ENCODE results near the gene GARIN6. TPM values are rescaled to one million over a fixed set of nuclear protein-coding genes. Genes with fewer than 3 reads are reported as not detected.

Gene GARIN6
- total RNA-seq, 4 donors from 2014 or later, result not detected

DNA sequence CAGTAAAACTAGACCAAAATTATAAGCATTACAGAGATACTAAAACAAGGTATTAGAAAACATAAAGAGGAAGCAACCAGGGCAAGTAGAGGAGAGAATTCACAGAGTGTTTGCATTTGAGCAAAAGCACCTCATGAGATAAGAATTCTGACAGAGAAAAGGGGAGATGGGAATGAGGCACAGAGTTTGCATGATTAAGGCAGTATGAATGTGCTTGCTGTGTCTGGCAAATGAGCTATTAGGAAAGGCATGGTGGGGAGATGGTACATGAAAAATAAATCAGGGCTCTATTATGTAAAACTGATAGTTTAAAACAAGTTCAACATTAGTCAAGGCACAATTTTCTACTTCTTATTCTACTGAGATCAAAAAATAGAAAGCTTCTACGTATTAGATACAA, 23.1 kb downstream of the GARIN6 start:
- Histone ChIP-seq H3K4me1 (no peaks in the 10 kb centered on the region), H3K27me3 (no peaks in the 10 kb centered on the region), H3K4me3 (no peak overlapping the region), H3K9me3 (peaks cover 0 to 5% (median 0%) of the 10 kb centered on the region in 3 donors), H3K36me3 (no peaks in the 10 kb centered on the region), H3K27ac (no peak overlapping the region)
- WGBS, 2 donors (ENCODE audit: low coverage in 1 of 2), result 62 to 73% methylated on average over 1 of the region's 1 CpG
- no peak for ATAC-seq
- TF ChIP-seq POLR2A (IDR thresholded peaks at IDR 0.05), result no peak
- no peak for TF ChIP-seq EP300 (IDR thresholded peaks at IDR 0.05)
- TF ChIP-seq POLR2AphosphoS5 (IDR thresholded peaks at IDR 0.05), result no peak
- TF ChIP-seq, protein P1, sequence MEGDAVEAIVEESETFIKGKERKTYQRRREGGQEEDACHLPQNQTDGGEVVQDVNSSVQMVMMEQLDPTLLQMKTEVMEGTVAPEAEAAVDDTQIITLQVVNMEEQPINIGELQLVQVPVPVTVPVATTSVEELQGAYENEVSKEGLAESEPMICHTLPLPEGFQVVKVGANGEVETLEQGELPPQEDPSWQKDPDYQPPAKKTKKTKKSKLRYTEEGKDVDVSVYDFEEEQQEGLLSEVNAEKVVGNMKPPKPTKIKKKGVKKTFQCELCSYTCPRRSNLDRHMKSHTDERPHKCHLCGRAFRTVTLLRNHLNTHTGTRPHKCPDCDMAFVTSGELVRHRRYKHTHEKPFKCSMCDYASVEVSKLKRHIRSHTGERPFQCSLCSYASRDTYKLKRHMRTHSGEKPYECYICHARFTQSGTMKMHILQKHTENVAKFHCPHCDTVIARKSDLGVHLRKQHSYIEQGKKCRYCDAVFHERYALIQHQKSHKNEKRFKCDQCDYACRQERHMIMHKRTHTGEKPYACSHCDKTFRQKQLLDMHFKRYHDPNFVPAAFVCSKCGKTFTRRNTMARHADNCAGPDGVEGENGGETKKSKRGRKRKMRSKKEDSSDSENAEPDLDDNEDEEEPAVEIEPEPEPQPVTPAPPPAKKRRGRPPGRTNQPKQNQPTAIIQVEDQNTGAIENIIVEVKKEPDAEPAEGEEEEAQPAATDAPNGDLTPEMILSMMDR (IDR thresholded peaks at IDR 0.05), result no peak

DNA sequence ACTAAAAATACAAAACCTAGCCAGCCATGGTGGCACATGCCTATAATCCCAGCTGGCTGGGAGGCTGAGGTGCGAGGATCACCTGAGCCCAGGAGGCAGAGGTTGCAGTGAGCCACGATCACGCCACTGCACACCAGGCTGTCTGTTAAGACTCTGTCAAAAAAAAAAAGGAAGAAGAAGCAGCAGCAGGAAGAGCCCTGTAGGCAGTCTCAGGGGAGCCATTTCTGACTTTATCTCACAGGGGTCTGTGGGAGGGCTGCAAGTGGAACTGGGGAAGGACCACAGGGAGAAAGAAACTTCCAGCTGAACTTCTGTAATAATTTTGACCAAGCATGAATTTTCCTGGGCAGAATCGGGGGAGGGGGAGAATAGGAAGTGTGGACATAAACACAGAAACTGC, 32.7 kb downstream of the GARIN6 start:
- WGBS, 2 donors (ENCODE audit: low coverage in 1 of 2), result 78 to 86% methylated on average over 1 to 3 of the region's 4 CpGs
- ATAC-seq, result no peak
- Histone ChIP-seq H3K27me3 (no peaks in the 10 kb centered on the region), H3K9me3 (no peaks in the 10 kb centered on the region), H3K27ac (no peak overlapping the region), H3K36me3 (no peaks in the 10 kb centered on the region), H3K4me1 (no peaks in the 10 kb centered on the region), H3K4me3 (no peak overlapping the region)
- no peak for TF ChIP-seq POLR2AphosphoS5 (IDR thresholded peaks at IDR 0.05)

DNA sequence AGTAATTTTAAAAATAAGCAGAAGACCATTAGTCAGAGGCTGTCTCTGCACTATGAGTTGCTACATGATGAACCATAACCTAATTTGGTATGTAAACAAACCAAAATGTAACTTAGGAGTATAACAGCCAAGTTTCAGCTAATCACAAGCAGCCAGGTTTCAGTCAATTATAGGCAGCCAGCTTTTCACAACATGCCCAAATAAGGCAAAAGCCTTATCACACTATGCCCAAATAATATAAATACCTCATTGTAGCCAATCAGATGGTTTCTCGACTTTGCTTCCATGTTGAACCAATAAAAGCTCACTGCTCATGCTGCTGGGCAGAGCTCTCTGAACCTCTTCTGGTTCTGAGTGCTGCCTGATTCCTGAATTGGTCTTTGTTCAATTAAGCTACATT, 38.6 kb downstream of the GARIN6 start:
- no peak overlapping the region for H3K27ac ChIP-seq
- H3K27me3 ChIP-seq, result no peaks in the 10 kb centered on the region
- H3K4me3 ChIP-seq, result no peak overlapping the region
- no peaks in the 10 kb centered on the region for H3K4me1 ChIP-seq
- 82 to 94% methylated on average over 1 of the region's 1 CpG for WGBS, 2 donors (ENCODE audit: low coverage in 1 of 2)
- peaks cover 0 to 9% (median 0%) of the 10 kb centered on the region in 3 donors for H3K9me3 ChIP-seq
- TF ChIP-seq POLR2AphosphoS5 (IDR thresholded peaks at IDR 0.05), result no peak
- TF ChIP-seq, protein P1 (IDR thresholded peaks at IDR 0.05), result no peak
- TF ChIP-seq POLR2A (IDR thresholded peaks at IDR 0.05), result no peak
- TF ChIP-seq EP300 (IDR thresholded peaks at IDR 0.05), result no peak
- no peaks in the 10 kb centered on the region for H3K36me3 ChIP-seq
- ATAC-seq, result no peak

DNA sequence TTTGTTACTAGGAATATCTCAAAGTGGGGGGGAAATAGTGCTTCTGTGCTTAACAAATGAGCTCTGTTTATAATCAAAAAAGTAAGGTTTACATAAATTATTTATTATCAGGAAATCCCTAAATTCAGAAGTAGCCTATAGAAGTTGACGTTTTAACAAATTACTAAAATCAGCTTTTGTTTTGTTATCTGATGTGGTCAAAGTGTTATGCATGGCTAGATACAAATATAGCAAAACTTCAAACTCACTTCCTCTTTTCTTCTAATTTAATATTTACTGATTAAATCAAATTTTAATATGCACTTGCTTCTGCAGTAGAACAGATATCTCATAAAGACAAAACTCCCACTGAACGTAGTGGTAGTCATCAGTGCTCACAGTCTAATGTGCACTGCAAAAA, 47.5 kb downstream of the GARIN6 start:
- no peaks in the 10 kb centered on the region for H3K27me3 ChIP-seq
- H3K27ac ChIP-seq, result no peak overlapping the region
- no peak for ATAC-seq
- TF ChIP-seq POLR2A (IDR thresholded peaks at IDR 0.05) (no peak), EP300 (IDR thresholded peaks at IDR 0.05) (no peak), POLR2AphosphoS5 (IDR thresholded peaks at IDR 0.05) (no peak)
- TF ChIP-seq, protein P1 (IDR thresholded peaks at IDR 0.05), result no peak
- H3K4me1 ChIP-seq, result no peaks in the 10 kb centered on the region
- H3K36me3 ChIP-seq, result peaks cover 0 to 13% of the 10 kb centered on the region in 2 donors
- H3K9me3 ChIP-seq, result no peaks in the 10 kb centered on the region
- H3K4me3 ChIP-seq, result no peak overlapping the region
- WGBS, 2 donors (ENCODE audit: low coverage in 1 of 2), result 50 to 54% methylated on average over 2 of the region's 2 CpGs
